GM19372 (cell line): ENCODE data around the gene TFAP2A.

ENCODE experiments used
- ATAC-seq: cut with Tn5 transposase; IDR thresholded peaks from one replicate; pipeline ENCODE4 v1.9.1; 2021; ENCODE audit warnings: mild to moderate bottlenecking, low read depth, moderate library complexity; ENCODE audit not compliant: unreplicated experiment

The TFAP2A gene

GRCh38 chr6:10426781-10427279 is 12.0 kb upstream of the TFAP2A start:
- no peak for ATAC-seq

GRCh38 chr6:10425975-10426780 is 11.3 kb upstream of the TFAP2A start:
- ATAC-seq, result peak; percentile 70

GRCh38 chr6:10425176-10425974 is 10.5 kb upstream of the TFAP2A start:
- ATAC-seq, result no peak

- no peak for ATAC-seq
Observed at GRCh38 chr6:10424040-10424439, 9.2 kb upstream of the TFAP2A start.

GRCh38 chr6:10422737-10423034 is 7.8 kb upstream of the TFAP2A start:
- ATAC-seq, result no peak

GRCh38 chr6:10421921-10422736 is 7.3 kb upstream of the TFAP2A start:
- ATAC-seq, result no peak

GRCh38 chr6:10421158-10421920 is 6.5 kb upstream of the TFAP2A start:
- ATAC-seq, result no peak

- no peak for ATAC-seq
Observed at GRCh38 chr6:10420546-10421157, 5.8 kb upstream of the TFAP2A start.

- ATAC-seq, result no peak
Observed at GRCh38 chr6:10419749-10420545, 5.1 kb upstream of the TFAP2A start.

GRCh38 chr6:10418862-10419748 is 4.2 kb upstream of the TFAP2A start:
- no peak for ATAC-seq

GRCh38 chr6:10418361-10418861 is 3.5 kb upstream of the TFAP2A start:
- no peak for ATAC-seq

- ATAC-seq, result no peak
Observed at GRCh38 chr6:10417681-10418104, 2.8 kb upstream of the TFAP2A start.

GRCh38 chr6:10416863-10417641 is 2.2 kb upstream of the TFAP2A start:
- ATAC-seq, result no peak

GRCh38 chr6:10416516-10416862 is 1.6 kb upstream of the TFAP2A start:
- no peak for ATAC-seq

GRCh38 chr6:10415617-10416480 is 975 bp upstream of the TFAP2A start:
- ATAC-seq, result no peak
